Ureter (tissue), 1 donor: ENCODE data around the gene GIMAP5. TPM values are rescaled to one million over a fixed set of nuclear protein-coding genes. Genes with fewer than 3 reads are reported as not detected.

Experiments
- DNase-seq: peaks from one replicate; pipeline ENCODE4 v3.0.0-alpha.2; 2020; ENCODE audit warnings: low spot score
- total RNA-seq: library from RNA; stranded (reverse); gene quantifications from one replicate; pipeline ENCODE4 v1.2.4, GENCODE V29; 2023
- donor health status: DM: yes; HTN: yes; CAD: no.

GIMAP5 gene
- total RNA-seq, 1 donor from 2014 or later: 19.2 TPM

DNA sequence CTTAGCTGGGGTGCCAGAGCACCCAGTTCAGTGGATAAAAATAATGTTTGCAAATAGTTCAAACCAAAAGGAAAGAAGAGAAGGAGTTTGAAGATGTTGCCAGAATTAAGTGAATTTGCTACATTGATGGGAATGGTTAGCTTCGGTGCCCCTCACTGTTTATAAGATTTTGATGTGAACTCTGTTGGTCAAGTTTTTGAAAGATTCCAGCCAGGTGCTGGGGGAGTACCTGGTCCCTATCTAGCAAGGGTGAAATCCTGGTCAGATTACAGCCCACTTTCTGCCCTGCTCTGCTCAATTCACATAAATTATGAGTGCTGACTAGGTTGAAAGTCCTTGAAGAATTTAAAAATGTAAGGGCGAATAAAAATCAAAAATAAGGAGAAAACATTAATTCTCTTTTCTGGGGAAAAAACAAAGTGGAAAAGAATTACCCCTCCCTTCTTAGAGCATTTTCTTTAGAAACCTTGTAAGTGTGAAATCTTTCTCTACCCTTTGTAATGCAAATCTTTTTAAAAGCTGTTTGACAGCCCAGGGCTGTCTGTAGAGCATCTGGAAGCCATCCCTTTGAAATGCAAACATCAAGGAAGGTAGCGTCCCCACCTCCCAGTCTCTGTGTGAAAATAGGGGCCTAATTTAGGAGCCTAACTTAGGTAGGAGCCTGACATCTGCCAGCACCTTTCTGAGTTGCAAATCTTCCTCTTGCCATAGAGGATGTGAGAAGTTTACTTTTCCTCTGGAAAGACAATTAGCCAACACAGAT is 1.4 kb upstream of the GIMAP5 start:
- no peak for DNase-seq

DNA sequence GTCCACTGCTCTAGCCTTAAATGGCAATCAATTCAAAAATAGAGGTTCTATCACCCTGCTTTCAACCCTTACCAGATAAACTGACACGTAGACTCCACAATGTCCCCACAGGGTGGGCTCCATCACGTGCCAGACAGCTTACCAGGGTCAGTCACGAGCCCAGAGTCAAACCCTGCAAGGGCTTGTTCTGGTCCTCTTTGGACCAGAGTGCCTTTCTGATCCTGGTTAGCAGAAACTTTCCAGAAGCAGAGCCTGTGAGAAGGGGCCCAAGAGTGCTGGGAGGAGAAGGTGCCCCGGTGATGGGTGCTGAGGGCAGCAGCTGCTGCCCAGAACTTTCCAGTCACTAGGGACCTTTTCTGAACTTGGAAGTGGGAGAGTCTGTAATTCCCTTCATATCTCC is 354 bp upstream of the GIMAP5 start:
- DNase-seq: no peak

DNA sequence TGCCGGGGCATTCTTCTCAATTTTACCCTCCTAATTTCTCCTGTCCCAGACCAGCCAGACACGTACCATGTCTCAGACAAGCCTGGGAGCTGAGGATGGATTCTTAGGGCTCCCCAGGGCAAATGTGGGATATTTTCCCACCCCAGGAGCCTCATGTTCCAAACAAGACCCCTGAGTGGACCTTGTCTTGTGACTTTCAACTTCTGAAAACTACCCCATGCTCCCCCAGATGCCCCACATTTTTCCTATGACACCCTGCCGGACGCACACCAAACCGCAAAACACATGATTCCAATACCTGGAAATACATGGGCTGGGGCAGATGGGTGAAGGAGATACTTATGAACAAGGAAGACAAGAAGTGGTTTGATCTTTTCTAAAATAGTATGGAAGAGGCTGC is 874 bp downstream of the GIMAP5 start:
- no peak for DNase-seq

DNA sequence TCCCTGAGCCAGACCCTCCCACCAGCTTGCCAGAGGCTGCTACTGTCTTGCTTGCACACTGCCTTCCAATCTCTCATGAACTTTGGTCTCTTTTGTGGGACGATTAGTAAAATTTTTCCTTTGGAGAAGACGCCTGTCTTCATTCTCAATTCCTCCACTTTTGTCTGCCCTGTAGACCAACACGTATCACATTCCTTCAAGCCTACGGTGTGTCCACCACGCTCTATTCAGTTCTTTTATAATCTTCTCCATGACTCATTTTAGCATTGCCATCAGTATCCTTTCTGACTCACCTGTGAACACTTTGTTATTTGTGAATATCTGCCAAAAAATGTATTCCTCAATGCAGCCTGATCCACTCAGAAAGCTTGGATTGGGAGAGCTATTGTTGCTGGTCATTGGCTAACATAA is 1.4 kb downstream of the GIMAP5 start:
- no peak for DNase-seq

DNA sequence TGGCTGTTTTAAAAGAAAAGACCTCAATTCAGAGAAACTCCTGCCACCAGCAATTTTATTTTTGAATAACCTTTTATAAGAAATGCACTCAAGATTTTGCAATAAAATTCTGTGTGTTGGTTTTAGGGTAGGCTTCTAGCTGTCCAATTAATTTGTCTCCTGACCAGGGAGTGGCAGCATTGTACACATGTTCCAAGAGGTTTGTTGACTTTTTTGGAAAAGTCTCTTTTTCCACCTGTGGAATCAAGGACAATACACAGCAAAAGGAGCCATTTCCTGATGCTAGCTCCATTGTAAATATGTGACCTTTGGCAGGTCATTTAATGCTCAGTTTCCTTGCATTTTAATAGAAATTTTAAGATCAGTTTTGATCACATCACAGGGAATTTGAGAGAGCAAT is 1.8 kb downstream of the GIMAP5 start:
- no peak for DNase-seq

DNA sequence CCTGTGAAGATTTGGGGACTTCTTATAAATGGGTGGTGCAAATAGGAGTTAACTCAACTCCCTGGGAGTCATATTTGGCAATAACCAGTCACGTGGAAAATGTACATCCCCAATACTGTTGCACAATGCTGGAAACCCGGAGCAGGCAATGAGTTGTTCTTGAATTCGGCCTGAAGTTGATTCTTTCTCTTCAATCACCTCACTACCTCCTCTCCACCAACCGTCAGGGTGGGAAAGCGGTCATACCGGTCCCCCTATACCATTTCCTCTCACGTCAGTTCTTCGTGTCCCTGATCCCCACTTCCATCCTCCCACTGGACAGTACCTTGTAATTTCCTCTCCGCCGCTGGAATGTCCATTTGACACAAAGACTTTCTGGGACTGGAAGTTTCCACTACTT is 2.8 kb downstream of the GIMAP5 start:
- no peak for DNase-seq

DNA sequence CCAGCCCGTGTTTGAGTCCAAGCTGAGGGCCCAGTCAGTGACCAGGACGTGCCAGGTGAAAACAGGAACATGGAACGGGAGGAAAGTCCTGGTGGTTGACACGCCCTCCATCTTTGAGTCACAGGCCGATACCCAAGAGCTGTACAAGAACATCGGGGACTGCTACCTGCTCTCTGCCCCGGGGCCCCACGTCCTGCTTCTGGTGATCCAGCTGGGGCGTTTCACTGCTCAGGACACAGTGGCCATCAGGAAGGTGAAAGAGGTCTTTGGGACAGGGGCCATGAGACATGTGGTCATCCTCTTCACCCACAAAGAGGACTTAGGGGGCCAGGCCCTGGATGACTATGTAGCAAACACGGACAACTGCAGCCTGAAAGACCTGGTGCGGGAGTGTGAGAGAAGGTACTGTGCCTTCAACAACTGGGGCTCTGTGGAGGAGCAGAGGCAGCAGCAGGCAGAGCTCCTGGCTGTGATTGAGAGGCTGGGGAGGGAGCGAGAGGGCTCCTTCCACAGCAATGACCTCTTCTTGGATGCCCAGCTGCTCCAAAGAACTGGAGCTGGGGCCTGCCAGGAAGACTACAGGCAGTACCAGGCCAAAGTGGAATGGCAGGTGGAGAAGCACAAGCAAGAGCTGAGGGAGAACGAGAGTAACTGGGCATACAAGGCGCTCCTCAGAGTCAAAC is 5.2 kb downstream of the GIMAP5 start:
- no peak for DNase-seq

DNA sequence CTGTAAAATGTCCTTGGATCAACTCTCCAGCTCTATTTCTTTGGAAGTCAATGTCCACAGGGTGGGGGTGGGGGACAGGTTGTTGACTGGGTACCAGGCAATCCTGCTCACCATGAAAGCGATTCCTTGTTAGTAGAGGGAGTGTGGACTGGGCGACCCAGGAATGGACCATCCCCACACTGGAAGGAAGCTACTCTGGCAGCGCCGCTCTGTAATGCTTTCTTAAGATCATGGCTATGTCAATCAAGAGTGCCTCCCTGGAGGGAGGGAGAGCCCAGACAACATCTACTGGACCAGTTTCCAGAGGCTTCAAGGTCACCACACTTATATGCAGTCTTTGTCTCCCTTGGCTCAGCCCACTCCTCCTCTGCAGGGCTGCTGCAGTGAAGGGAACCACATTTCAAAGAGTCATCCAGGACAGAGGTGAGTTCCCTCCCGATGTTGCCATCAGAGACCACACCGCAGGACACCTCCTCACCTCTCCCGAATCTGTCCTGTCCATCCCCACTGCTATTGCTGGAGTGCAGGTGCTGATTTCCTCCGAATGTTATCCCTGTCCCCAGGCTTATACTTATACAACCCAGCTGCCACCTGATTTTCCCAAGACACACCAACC is 6.9 kb downstream of the GIMAP5 start:
- no peak for DNase-seq

DNA sequence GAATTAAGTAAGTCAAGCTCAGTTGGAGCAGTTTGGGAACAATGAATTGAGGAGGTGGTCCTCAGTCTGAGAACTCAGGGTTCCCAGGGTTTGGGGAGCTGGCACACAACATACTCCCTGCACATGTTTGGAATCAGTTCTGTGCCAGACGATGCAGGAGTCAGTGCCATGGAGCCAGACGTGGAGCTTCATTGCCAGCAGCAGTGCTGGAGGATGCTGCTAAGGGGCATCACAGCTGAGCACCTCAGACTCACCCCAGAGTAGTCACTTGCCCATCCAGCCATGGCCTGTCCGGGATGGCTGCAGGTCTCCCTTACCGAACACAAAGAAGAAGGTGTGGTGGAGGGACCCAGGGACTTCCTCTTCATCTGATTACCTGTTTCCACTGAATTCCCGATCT is 7.9 kb downstream of the GIMAP5 start:
- DNase-seq: no peak

DNA sequence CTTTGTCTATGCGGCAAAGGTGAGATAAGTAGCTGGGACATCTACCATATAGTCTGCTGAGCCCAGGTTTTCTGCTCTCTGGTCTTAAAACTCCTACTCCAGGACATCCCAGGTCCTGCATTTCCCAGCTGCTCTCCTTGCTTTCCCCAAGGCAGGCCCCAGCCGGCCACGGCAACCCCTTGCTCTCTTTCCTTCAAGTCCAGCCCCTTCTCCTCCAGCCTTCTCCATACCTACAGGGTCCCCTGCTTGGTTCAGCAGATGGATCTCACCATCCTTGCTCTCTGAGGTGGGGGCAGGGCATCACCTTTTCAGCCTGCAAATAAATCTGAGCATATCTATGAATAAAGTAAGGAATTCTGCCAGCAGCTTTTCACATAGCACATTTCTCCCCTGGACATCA is 8.7 kb downstream of the GIMAP5 start:
- no peak for DNase-seq

DNA sequence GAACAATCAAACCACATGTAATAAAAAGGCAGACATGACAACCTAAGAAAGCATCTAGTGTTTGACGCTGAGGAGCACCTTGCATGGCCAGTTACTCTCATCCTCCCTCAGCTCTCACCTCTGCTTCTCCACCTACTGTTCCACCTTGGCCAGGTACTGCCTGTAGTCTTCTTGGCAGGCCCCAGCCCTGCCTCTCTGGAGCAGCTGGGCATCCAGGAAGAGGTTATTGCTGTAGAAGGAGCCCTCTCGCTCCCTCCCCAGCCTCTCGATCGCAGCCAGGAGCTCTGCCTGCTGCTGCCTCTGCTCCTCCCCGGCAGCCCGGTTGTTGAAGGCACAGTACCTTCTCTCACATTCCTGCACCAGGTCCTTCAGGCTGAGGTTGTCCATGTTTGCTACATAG is 9.7 kb downstream of the GIMAP5 start:
- DNase-seq: no peak

DNA sequence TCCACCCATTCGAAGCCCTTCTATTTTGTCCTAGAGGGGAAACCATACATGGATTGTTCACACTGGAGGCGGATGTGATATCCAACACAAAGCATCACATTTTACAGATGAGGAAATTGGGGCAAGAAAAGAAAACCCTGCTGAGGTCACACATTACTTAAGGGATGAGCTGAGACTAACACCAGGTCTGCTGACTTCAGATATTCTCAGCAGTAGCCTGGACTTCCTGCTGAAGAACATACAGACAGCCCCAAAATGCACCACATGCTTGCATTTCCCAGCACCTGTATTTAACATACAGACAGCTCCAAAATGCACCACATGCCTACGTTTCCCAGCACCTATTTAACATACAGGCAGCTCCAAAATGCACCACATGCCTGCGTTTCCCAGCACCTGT is 11.2 kb downstream of the GIMAP5 start:
- no peak for DNase-seq

DNA sequence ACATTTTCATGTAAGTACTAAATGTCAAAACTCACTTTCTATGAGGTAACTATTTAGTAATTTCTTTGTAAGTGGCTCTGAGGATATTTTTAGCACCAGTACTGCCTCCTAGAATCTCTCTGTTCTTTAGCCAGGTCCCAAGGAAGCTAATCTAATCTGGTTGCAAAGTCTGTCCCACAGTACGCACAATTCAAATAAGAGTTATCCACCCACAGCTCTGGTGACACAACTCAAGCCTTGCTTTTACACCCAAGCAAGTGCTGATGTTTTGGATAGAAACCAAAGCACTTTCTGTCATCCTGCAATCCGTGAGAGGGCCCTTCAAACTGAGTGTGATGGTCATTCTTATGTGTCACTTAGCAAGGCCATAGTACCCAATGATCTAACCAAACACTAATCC is 14.5 kb downstream of the GIMAP5 start:
- DNase-seq: no peak

DNA sequence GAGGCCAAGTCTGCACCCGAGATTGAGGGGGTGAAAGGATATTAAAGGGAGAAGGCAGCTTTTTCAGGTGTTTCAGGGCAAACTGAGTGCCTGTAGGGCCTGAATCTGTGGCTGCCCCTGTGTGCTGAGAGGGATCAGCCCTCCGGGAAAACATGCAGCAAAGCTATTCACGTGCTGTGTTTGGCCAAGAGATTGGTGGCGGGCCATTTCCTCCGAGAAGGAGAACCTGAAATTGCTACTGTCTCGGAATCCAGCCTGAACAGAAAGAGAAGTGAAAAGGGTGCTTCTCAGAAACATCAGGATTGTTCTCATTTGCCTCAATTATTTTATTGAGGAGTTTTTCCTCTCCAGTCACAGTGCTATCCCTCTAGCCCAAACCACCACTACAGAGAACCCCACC is 16.0 kb downstream of the GIMAP5 start:
- DNase-seq: no peak

DNA sequence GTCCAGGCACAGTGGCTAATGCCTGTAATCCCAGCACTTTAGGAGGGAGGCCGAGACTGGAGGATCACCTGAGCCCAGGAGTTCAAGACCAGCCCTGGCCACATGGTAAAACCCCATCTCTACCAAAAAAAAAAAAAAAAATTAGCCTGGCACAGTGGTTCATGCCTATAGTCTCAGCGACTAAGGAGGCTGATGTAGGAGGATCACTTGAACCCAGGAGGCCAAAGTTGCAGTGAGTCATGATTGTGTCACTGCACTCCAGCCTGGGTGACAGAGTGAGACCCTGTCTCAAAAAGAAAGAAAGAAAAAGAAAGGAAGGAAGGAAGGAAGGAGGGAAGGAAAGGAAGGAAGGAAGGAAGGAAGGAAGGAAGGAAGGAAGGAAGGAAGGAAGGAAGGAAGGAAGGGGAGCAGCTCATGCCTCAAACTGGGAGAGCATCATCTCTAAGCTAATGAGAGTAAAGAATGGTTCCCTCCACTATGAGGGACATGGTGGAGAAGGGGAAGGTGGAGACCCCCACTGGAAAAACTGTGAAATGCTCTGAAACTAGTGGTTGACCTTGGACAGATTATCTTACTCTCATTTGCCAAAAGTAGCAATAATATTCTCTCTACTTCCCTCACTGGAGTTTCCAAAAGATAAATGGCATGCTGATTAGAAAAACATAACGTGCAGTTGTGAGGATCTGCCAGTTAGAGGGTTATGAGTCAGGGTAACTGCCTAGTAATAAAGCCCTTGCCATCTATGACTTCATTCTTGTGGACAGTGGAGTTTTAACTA is 16.8 kb downstream of the GIMAP5 start:
- DNase-seq: no peak

DNA sequence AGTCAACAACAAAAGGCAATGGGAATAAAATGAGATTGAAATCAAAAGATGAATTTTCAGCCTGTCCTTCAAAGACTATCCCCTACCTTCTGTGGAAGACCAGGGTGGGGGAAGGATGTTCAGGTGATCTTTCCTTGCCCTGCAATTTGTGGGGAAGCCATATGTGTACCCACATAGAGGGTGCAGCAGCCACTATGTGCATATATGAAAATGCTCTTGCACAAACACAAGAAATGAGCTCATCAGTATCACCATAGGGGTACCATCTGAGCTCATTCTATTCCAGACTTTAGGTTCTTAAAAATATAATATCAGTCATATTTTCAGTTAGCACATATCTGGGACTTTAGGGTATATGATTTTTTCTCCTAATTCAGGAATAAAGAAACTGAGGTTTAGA is 17.7 kb downstream of the GIMAP5 start:
- DNase-seq: no peak

DNA sequence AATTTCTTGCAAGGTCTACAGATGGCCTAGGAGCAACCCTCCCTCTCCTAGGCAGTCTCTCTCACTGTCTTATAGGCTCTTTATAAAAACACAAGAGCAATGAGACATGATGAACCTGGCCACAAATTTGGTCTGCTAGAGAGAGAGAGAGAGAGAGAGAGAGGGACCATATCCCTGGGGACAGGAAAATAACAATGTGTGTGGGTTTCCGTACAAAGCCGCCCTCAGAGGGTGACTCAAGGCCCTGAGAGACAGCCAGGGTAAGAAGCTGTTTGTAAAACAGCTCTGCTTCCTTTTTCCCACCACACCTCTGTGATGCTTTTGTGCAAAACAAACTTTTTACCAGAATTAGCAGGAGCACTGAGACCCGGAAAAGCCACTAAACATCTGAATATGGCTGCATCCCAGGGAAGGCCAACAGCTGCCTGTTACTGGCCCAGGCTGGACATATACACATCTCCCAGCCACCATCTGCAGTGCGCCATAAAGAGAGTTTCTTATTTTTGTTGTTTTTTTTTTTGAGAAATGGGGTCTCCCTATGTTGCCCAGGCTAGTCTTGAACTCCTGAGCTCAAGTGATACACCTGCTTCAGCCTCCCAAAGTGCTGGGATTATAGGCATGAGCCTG is 18.4 kb downstream of the GIMAP5 start:
- DNase-seq: no peak

DNA sequence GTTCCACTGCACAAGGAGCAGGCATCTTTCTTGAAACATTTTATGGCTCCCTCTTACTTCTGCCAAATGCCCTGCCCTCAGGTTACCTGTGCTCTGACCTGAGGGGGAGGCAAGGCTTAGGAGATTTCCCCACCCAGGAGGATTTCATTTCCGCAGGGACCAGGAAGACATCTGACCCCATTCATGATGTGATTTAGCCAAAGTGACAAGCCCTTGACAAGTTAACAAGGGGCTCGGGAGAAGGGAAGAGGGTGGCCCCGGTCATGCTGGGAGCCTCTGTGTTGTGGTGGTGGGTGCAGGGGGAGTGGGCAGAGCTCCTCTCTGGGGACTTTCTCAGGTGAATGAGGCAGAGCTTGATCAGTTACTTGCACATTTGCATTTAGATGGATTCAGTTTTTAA is 18.9 kb downstream of the GIMAP5 start:
- no peak for DNase-seq

DNA sequence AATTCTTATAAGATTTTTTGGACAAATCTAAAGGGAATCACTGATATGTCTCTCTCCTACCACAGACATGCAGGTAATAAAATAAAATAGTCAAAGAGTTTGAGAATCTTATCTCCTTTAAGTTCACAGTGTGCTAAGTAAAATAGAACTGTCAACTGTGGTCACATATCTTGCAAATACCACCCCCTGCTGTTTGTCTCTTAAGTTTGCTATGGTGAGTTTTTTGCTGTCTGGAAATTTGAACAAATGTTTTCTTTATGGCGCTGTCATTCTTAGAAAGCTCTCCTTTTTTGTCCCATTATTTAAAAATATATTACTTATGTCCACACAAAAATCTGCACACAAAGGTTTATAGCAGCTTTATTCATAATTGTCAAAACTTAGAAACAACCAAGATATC is 19.6 kb downstream of the GIMAP5 start:
- no peak for DNase-seq

DNA sequence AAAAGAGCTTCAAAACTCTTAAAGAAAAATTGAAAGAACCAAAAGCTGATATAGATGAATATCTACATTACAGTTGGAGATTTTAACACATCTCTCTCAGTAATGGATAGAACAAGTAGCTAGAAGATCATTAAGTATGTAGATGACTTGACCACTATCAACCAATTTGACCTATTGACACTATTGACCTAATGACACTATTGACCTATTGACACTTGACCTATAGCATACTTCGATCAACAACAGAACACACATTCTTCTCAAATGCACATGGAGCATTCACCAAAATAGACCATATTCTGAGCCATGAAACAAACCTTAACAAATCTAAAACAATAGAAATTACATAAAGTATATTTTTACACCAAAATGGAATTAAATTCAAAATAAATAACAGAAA is 22.3 kb downstream of the GIMAP5 start:
- no peak for DNase-seq

DNA sequence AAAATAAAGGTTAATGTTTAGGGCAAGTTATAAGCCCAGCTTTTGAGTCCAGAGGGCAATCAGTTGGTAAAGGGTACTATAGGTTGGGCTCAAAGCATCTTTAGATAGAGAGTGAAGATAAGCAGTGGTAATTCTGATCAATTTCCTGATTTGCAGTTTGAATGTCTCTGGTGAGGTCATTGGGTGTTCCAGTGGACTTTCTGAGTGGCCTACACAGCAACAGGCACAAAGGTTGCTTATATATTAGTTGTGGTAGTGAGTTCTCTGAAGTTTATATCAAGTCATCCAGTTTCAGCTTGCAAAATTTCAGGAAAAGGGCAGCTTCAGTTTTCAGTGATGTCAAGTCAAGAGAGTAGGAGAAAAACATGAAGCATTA is 29.1 kb downstream of the GIMAP5 start:
- DNase-seq: no peak

DNA sequence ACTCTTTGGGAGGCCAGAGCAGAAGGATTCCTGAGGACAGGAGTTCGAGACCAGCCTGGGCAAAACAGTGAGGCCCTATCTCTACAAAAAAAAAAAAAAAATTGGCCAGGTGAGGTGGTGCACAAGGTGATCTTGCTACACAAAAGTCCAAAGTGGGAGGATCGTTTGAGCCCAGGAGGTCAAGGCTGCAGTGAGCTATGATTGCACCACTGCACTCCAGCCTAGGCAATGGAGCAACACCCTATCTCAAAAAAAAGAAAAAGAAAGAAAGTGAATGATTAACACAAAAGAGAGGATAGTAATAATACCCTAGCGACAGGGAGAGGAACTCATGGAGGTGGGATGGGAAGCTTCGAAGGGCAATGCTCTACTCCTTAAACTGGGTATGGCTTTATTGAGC is 32.5 kb downstream of the GIMAP5 start:
- no peak for DNase-seq
